ENCODE results near the gene TMEM61. TPM values are rescaled to one million over a fixed set of nuclear protein-coding genes. Genes with fewer than 3 reads are reported as not detected.

The TMEM61 gene
- polyA plus RNA-seq, 1 experiment: not detected

- no peak within 1 kb of the TSS for H3K4me3 ChIP-seq (ENCODE audit: low read depth, low read length)
- H3K27me3 ChIP-seq (ENCODE audit: control insufficient read depth, insufficient read depth, low read length): peaks cover 12% of the 10 kb centered on the region
- CTCF ChIA-PET: interaction anchor here (2.1 to 16.5 kb wide), 4 partner anchors 8 to 53 kb away, joined by 7 to 307 read pairs (median 18); no protein-coding TSS in a partner anchor
- no peak for TF ChIP-seq CTCF (IDR thresholded peaks at IDR 0.05; ENCODE audit: insufficient read depth, low read depth, low read length)
- H3K36me3 ChIP-seq (ENCODE audit: control insufficient read depth, insufficient read depth, low read length): no peaks in the 10 kb centered on the region
- no peak for DNase-seq (ENCODE audit: low read depth)
- POLR2A ChIA-PET: no interaction called here
Measured at GRCh38 chr1:54998677-54999076, 18.2 kb downstream of the TMEM61 start, which contains the start of gene BSND. BSND (plus strand) TSS chr1:54998933; CDS start chr1:54999187, 254 bp downstream.

DNA sequence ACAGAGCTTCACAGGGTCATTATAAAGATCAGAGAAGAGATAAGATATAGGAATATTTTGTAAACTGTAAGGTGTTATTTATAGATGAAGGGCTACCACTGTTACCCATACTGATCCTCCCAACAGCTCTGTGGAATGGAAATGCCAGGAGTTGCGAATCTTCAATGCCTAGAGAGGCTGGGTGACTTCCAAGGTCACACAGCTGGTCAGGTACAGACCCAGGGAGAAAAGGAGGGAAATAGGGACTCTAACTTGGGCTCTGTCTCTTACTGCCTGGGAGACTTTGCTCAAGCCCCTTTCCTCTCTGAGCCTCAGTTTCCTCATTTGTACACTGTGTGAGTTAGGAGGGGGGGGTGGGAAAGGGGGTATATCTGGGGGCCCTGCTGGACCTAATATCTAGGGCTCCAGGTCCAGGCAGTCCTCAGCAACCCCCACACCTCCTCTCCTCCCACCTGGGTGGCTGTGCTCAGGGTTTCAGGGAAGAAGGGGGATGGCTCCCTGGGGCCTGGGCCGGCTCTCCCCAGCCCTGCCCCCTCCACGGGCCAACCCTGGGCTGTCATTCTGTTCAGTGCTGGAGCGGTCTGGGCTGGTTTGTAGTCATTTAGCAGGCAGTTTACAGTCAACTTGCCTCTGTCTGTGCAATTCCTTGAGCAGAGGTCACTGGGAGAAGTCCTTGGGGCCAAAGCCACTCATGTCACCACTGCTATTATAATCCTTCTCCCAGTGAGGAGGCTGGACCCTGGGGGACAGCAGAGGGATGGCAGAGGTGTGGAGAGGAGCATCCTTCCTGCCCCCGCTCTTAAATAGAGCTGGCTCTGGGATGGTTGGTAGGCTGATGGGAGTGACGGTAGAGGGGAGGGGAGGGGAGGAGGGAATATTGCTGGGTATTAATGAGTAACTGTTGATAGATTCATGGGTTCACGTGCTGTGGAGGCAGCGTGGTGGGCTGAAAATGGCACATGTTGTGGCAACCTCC is 20.0 kb downstream of the TMEM61 start:
- no peak for TF ChIP-seq CTCF (IDR thresholded peaks at IDR 0.05; ENCODE audit: insufficient read depth, low read depth, low read length)
- peaks cover 7% of the 10 kb centered on the region for H3K27me3 ChIP-seq (ENCODE audit: control insufficient read depth, insufficient read depth, low read length)
- CTCF ChIA-PET: interaction anchor here (1.6 to 16.5 kb wide), 4 partner anchors 12 to 55 kb away, joined by 4 to 307 read pairs (median 8); no protein-coding TSS in a partner anchor
- POLR2A ChIA-PET: no interaction called here
- no peak overlapping the region for H3K4me3 ChIP-seq (ENCODE audit: low read depth, low read length)
- DNase-seq (ENCODE audit: low read depth): no peak
- H3K36me3 ChIP-seq (ENCODE audit: control insufficient read depth, insufficient read depth, low read length): no peaks in the 10 kb centered on the region

- no peak for TF ChIP-seq CTCF (IDR thresholded peaks at IDR 0.05; ENCODE audit: insufficient read depth, low read depth, low read length)
- POLR2A ChIA-PET: no interaction called here
- no peak overlapping the region for H3K4me3 ChIP-seq (ENCODE audit: low read depth, low read length)
- H3K36me3 ChIP-seq (ENCODE audit: control insufficient read depth, insufficient read depth, low read length): no peaks in the 10 kb centered on the region
- peaks cover 7% of the 10 kb centered on the region for H3K27me3 ChIP-seq (ENCODE audit: control insufficient read depth, insufficient read depth, low read length)
- DNase-seq (ENCODE audit: low read depth): no peak
- CTCF ChIA-PET: interaction anchor here (1.6 to 16.5 kb wide), 2 partner anchors 21 to 56 kb away, joined by 4 to 307 read pairs; no protein-coding TSS in a partner anchor
Measured at GRCh38 chr1:55001311-55001710, 20.9 kb downstream of the TMEM61 start.

GRCh38 chr1:55002686-55003085 is 22.3 kb downstream of the TMEM61 start:
- POLR2A ChIA-PET: no interaction called here
- no peak for DNase-seq (ENCODE audit: low read depth)

More at GRCh38 chr1:55002686-55003085, 22.3 kb downstream of the TMEM61 start:
- no peak for TF ChIP-seq CTCF (IDR thresholded peaks at IDR 0.05; ENCODE audit: insufficient read depth, low read depth, low read length)
- H3K36me3 ChIP-seq (ENCODE audit: control insufficient read depth, insufficient read depth, low read length): no peaks in the 10 kb centered on the region
- CTCF ChIA-PET: interaction anchor here (16.5 kb wide), 1 partner anchor 57 kb away, joined by 307 read pairs; no protein-coding TSS in a partner anchor
- H3K27me3 ChIP-seq (ENCODE audit: control insufficient read depth, insufficient read depth, low read length): peaks cover 6% of the 10 kb centered on the region; the same call in 1 of the 2 replicates
- H3K4me3 ChIP-seq (ENCODE audit: low read depth, low read length): no peak overlapping the region
